H9 (cell line): ENCODE results near the gene KAZN. TPM values are rescaled to one million over a fixed set of nuclear protein-coding genes. Genes with fewer than 3 reads are reported as not detected.

Source experiments
- DNase-seq: peaks from one replicate; pipeline ENCODE4 v3.0.0-alpha.2; 2017
- H2AFZ ChIP-seq: one replicate; pipeline ENCODE4 v1.6.1; 2013; ENCODE audit warnings: mild to moderate bottlenecking, low read length, control low read depth, moderate library complexity
- H2AK5ac ChIP-seq: 2 replicates; pipeline ENCODE4 v1.6.1; 2013; ENCODE audit warnings: low read length, control low read depth, mixed read lengths; ENCODE audit not compliant: insufficient read length
- H2BK120ac ChIP-seq: one replicate; pipeline ENCODE4 v1.6.1; 2013; ENCODE audit warnings: low read depth, mild to moderate bottlenecking, low read length, control low read depth, inconsistent platforms; ENCODE audit not compliant: poor library complexity, severe bottlenecking
- H2BK12ac ChIP-seq: 2 replicates; pipeline ENCODE4 v1.6.1; 2013; ENCODE audit warnings: low read length, control low read depth, mixed read lengths, low read depth; ENCODE audit not compliant: insufficient read length
- H2BK15ac ChIP-seq: 2 replicates; pipeline ENCODE4 v1.6.1; 2013; ENCODE audit warnings: low read depth, low read length, control low read depth
- H2BK20ac ChIP-seq: one replicate; pipeline ENCODE4 v1.6.1; 2013; ENCODE audit warnings: low read depth, mild to moderate bottlenecking, low read length, control low read depth, inconsistent platforms; ENCODE audit not compliant: poor library complexity, severe bottlenecking
- H2BK5ac ChIP-seq: 2 replicates; pipeline ENCODE4 v1.6.1; 2013; ENCODE audit warnings: low read length, control low read depth, mixed read lengths; ENCODE audit not compliant: insufficient read length
- H3K14ac ChIP-seq: 2 replicates; pipeline ENCODE4 v1.6.1; 2013; ENCODE audit warnings: low read length, control low read depth; ENCODE audit not compliant: insufficient read depth
- H3K18ac ChIP-seq: 2 replicates; pipeline ENCODE4 v1.6.1; 2013; ENCODE audit warnings: low read depth, mild to moderate bottlenecking, mixed read lengths, low read length, control low read depth; ENCODE audit not compliant: insufficient read length
- H3K23ac ChIP-seq: 2 replicates; pipeline ENCODE4 v1.6.1; 2013; ENCODE audit warnings: low read length, control low read depth, mixed read lengths, low read depth; ENCODE audit not compliant: insufficient read length
- H3K23me2 ChIP-seq: 2 replicates; pipeline ENCODE4 v1.6.1; 2013; ENCODE audit warnings: low read depth, mild to moderate bottlenecking, mixed read lengths, low read length, control low read depth; ENCODE audit not compliant: insufficient read length, poor library complexity, severe bottlenecking
- H3K27ac ChIP-seq: 2 replicates; pipeline ENCODE4 v1.5.1; 2013; ENCODE audit warnings: low read length, control low read depth, mixed read lengths, low read depth; ENCODE audit not compliant: insufficient read length
- H3K27me3 ChIP-seq: 2 replicates; pipeline ENCODE4 v1.6.1; 2013; ENCODE audit warnings: low read length, control low read depth, inconsistent platforms; ENCODE audit not compliant: insufficient read depth
- H3K4ac ChIP-seq: 2 replicates; pipeline ENCODE4 v1.6.1; 2013; ENCODE audit warnings: low read depth, mild to moderate bottlenecking, control low read depth, inconsistent platforms, low read length, moderate library complexity
- H3K4me1 ChIP-seq: 2 replicates; pipeline ENCODE4 v1.6.1; 2013; ENCODE audit warnings: low read length, control low read depth, inconsistent platforms; ENCODE audit not compliant: insufficient read depth
- H3K4me2 ChIP-seq: 2 replicates; pipeline ENCODE4 v1.6.1; 2013; ENCODE audit warnings: low read length, control low read depth, mixed read lengths; ENCODE audit not compliant: insufficient read length, insufficient read depth
- H3K56ac ChIP-seq: 2 replicates; pipeline ENCODE4 v1.6.1; 2013; ENCODE audit warnings: low read depth, mild to moderate bottlenecking, mixed read lengths, low read length, control low read depth; ENCODE audit not compliant: insufficient read length
- H3K79me1 ChIP-seq: 2 replicates; pipeline ENCODE4 v1.6.1; 2013; ENCODE audit warnings: low read depth, mild to moderate bottlenecking, moderate library complexity, low read length, control low read depth, inconsistent platforms; ENCODE audit not compliant: insufficient read depth, poor library complexity, severe bottlenecking
- H3K79me2 ChIP-seq: 2 replicates; pipeline ENCODE4 v1.6.1; 2013; ENCODE audit warnings: low read length, control low read depth, inconsistent platforms; ENCODE audit not compliant: insufficient read depth
- H3K9ac ChIP-seq: 2 replicates; pipeline ENCODE4 v1.6.1; 2013; ENCODE audit warnings: low read length, control low read depth, mixed read lengths; ENCODE audit not compliant: insufficient read length; ENCODE audit errors: extremely low read depth
- H3K9me3 ChIP-seq: one replicate; pipeline ENCODE4 v1.6.1; 2013; ENCODE audit warnings: low read depth, low read length, inconsistent platforms; ENCODE audit not compliant: control insufficient read depth
- H3T11ph ChIP-seq: one replicate; pipeline ENCODE4 v1.6.1; 2013; ENCODE audit warnings: mild to moderate bottlenecking, low read length, control low read depth, inconsistent platforms
- H4K20me1 ChIP-seq: one replicate; pipeline ENCODE4 v1.6.1; 2013; ENCODE audit not compliant: control insufficient read depth, insufficient read length, insufficient read depth
- H4K5ac ChIP-seq: 2 replicates; pipeline ENCODE4 v1.6.1; 2013; ENCODE audit warnings: low read depth, mild to moderate bottlenecking, mixed read lengths, low read length, control low read depth; ENCODE audit not compliant: insufficient read length
- H4K8ac ChIP-seq: replicated peaks from 2 replicates; pipeline ENCODE4 v1.6.1; 2013; ENCODE audit warnings: low read length, control low read depth, mixed read lengths, low read depth; ENCODE audit not compliant: insufficient read length
- H4K91ac ChIP-seq: 2 replicates; pipeline ENCODE4 v1.6.1; 2013; ENCODE audit warnings: low read depth, mild to moderate bottlenecking, moderate library complexity, mixed read lengths, low read length, control low read depth; ENCODE audit not compliant: insufficient read length
- H3K27ac Mint-ChIP-seq, 3 experiments: 2 replicates in 2 of 3; 3 replicates in 1 of 3; pipeline ENCODE4 v1.8.0; 2020 to 2021; ENCODE audit warnings: mixed read lengths in 3 of 3, mild to moderate bottlenecking in 1 of 3, moderate library complexity in 1 of 3
- H3K27me3 Mint-ChIP-seq: 2 replicates; pipeline ENCODE4 v1.8.0; 2021; ENCODE audit warnings: low read depth, mild to moderate bottlenecking, moderate library complexity, mixed read lengths
- H3K36me3 Mint-ChIP-seq, 3 experiments: 2 replicates in 2 of 3; 3 replicates in 1 of 3; pipeline ENCODE4 v1.8.0; 2020 to 2021; ENCODE audit warnings: low read depth in 3 of 3, mixed read lengths in 3 of 3; ENCODE audit not compliant: insufficient read depth in 1 of 3
- H3K4me1 Mint-ChIP-seq, 2 experiments: 2 replicates each; pipeline ENCODE4 v1.8.0; 2020; ENCODE audit warnings: mixed read lengths in 2 of 2
- H3K4me3 Mint-ChIP-seq, 2 experiments: 2 replicates in 1 of 2; 3 replicates in 1 of 2; pipeline ENCODE4 v1.8.0; 2020 to 2021; ENCODE audit warnings: mild to moderate bottlenecking in 2 of 2, mixed read lengths in 2 of 2, moderate library complexity in 1 of 2
- H3K9me3 Mint-ChIP-seq, 2 experiments: 2 replicates in 1 of 2; 3 replicates in 1 of 2; pipeline ENCODE4 v1.8.0; 2020; ENCODE audit warnings: mild to moderate bottlenecking in 2 of 2, mixed read lengths in 2 of 2, moderate library complexity in 1 of 2
- WGBS: extraction: QIAGEN DNeasy Blood & Tissue Kit; methylation state at CpG from one replicate; pipeline ENCODE4 v1.1.7; 2013; ENCODE audit warnings: missing lambda C conversion rate, low lambda C conversion rate, mixed read lengths; ENCODE audit not compliant: insufficient read length; ENCODE audit errors: extremely low coverage; 5-methylcytosine and 5-hydroxymethylcytosine counted together
- total RNA-seq: library from RNA; stranded (reverse); gene quantifications from 2 replicates; pipeline ENCODE4 v1.2.1, GENCODE V29; 2021
- TF ChIP-seq, protein P1 (sequence below): fragments of 200-600 bp; sonication (generic); conservative IDR thresholded peaks from 3 replicates; pipeline ENCODE4 v1.8.0; 2021; ENCODE audit warnings: antibody characterized with exemption, mild to moderate bottlenecking

Gene KAZN
- total RNA-seq, 1 experiment from 2014 or later = 7.6 TPM

DNA sequence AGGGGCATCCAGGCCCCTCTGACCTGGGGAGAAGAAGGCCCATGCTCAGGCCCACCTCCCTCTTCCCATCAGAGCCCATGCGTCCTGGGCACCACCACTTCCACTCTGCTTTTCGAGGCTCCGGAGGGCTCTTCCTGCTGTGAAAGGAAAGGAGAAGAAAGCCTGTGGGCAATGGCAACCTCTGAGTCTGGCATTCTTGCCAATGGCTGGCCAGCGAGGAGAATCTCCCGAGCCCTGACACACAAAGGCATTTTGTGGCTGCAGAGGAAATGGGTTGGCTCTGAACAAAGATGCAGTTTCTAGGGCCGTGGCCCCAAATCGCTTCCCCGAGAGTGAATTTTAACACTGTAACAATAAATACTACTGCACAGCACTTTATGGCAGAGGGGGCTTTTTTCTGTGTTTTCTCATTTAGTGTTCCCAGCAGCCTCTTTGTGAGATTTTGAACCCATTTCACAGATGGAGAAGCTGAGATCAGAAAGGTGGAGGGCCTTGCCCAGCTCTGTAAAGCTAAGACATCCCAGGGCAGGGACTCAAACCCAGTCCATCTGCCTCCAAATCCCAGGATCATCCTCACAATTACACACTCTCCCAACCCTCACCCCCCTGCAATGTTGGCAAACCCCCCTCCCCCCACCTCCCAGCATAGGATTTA is 519.3 kb downstream of the KAZN start:
- Histone ChIP-seq H2AFZ (no peak overlapping the region), H4K91ac (no peak overlapping the region), H3K4me1 (peaks cover 1% of the 10 kb centered on the region; the same call in 1 of the 2 replicates), H3K56ac (no peak overlapping the region), H3K4ac (no peak overlapping the region), H3K79me1 (no peaks in the 10 kb centered on the region), H3K27me3 (no peaks in the 10 kb centered on the region), H2BK20ac (no peak overlapping the region), H3K23me2 (no peaks in the 10 kb centered on the region), H3K79me2 (no peaks in the 10 kb centered on the region), H3K9ac (no peak overlapping the region), H4K20me1 (no peaks in the 10 kb centered on the region), H3K9me3 (no peaks in the 10 kb centered on the region), H4K8ac (no peak overlapping the region), H3T11ph (no peak overlapping the region), H2BK12ac (no peak overlapping the region), H3K4me2 (no peak overlapping the region), H3K18ac (no peak overlapping the region), H2AK5ac (no peak overlapping the region), H4K5ac (no peak overlapping the region), H2BK5ac (no peak overlapping the region), H3K23ac (no peak overlapping the region), H3K27ac (no peak overlapping the region), H3K14ac (no peak overlapping the region), H2BK120ac (no peak overlapping the region), H2BK15ac (no peak overlapping the region)
- no CpG with 5 or more reads among the region's 8 CpGs for WGBS
- H3K4me1 Mint-ChIP-seq = peaks cover 13 to 17% of the 10 kb centered on the region in 2 experiments
- no peaks in the 10 kb centered on the region; a peak in 1 of 7 replicates for H3K36me3 Mint-ChIP-seq
- no peaks in the 10 kb centered on the region for H3K9me3 Mint-ChIP-seq
- peaks cover 30% of the 10 kb centered on the region for H3K27me3 Mint-ChIP-seq
- no peak overlapping the region for H3K4me3 Mint-ChIP-seq
- H3K27ac Mint-ChIP-seq = no peak overlapping the region
- DNase-seq = no peak
- TF ChIP-seq, protein P1, sequence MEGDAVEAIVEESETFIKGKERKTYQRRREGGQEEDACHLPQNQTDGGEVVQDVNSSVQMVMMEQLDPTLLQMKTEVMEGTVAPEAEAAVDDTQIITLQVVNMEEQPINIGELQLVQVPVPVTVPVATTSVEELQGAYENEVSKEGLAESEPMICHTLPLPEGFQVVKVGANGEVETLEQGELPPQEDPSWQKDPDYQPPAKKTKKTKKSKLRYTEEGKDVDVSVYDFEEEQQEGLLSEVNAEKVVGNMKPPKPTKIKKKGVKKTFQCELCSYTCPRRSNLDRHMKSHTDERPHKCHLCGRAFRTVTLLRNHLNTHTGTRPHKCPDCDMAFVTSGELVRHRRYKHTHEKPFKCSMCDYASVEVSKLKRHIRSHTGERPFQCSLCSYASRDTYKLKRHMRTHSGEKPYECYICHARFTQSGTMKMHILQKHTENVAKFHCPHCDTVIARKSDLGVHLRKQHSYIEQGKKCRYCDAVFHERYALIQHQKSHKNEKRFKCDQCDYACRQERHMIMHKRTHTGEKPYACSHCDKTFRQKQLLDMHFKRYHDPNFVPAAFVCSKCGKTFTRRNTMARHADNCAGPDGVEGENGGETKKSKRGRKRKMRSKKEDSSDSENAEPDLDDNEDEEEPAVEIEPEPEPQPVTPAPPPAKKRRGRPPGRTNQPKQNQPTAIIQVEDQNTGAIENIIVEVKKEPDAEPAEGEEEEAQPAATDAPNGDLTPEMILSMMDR = no peak
